Bronchial epithelial cell (primary cell): ENCODE results near the gene C6orf120. TPM values are rescaled to one million over a fixed set of nuclear protein-coding genes. Genes with fewer than 3 reads are reported as not detected.

Experiments
- DNase-seq: peaks from one replicate; pipeline ENCODE4 v3.0.0-alpha.2; 2010; ENCODE audit warnings: low read depth
- FAIRE-seq: peaks from 2 replicates; lab custom pipeline; 2011; peaks lifted over from hg19 to GRCh38; lab: Jason Lieb, UNC
- H3K27me3 ChIP-seq: 2 replicates; pipeline ENCODE4 v1.5.1; 2011; ENCODE audit warnings: low read length; ENCODE audit not compliant: control insufficient read depth, insufficient read depth
- H3K36me3 ChIP-seq: 2 replicates; pipeline ENCODE4 v1.5.1; 2011; ENCODE audit warnings: low read length; ENCODE audit not compliant: control insufficient read depth, insufficient read depth
- H3K4me3 ChIP-seq: 2 replicates; pipeline ENCODE4 v1.5.1; 2011; ENCODE audit warnings: mild to moderate bottlenecking, low read depth, low read length, control low read depth
- total RNA-seq: library from RNA; depleted of rRNA; stranded (reverse); fragments of >200 nt; gene quantifications from 2 replicates; pipeline ENCODE4 v1.2.1, GENCODE V29; 2014
- TF ChIP-seq, protein P1 (sequence below): IDR thresholded peaks from 2 replicates; pipeline ENCODE4 v1.5.1; 2011; ENCODE audit warnings: mild to moderate bottlenecking, moderate library complexity, low read length, control low read depth, inconsistent platforms; ENCODE audit not compliant: insufficient read depth, severe bottlenecking

The C6orf120 gene
- total RNA-seq, 1 donor from 2014 or later, result 17.6 TPM

DNA sequence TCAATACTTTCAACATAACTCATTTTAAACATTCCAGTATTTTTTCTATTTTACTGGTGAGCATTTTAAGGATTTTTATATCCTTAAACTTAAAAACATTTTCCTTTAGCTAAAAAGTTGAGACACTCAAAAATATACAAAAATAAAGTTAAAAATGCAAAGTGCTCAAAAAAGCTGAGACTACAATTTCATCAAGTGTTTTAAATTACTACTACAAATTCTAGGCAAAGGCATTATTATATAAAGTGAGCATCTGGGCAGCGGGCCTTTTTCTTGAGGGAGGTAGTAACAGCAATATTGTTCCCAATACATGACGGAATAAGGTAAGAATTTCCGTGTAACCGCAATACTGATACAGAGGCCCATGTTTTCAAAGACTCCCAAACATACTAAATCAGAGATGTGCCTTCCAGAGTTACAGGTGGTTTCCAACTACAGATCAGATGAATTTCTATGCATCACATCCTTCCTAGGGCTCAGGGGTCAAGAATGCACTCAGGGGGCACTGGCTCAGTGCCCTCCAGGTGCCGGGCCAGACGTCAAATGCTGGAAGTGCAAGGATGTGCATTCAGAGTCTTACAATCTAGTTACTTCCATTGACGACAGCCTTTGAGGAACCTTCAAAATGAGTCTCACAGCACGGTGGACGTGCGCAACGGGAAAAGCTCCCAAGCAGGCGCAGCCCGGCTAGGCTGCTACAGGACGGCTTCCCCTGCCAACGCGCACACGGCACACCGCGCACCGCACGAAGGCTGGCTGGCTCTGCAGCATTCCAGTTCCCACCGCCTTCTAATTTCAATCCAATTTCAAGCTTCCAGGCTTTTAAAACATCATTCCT lies 20.7 kb downstream of the C6orf120 start:
- H3K36me3 ChIP-seq, result no peaks in the 10 kb centered on the region
- DNase-seq, result peak; percentile 82
- H3K27me3 ChIP-seq, result no peaks in the 10 kb centered on the region
- H3K4me3 ChIP-seq, result peak overlapping the region; percentile 64
- TF ChIP-seq, protein P1, sequence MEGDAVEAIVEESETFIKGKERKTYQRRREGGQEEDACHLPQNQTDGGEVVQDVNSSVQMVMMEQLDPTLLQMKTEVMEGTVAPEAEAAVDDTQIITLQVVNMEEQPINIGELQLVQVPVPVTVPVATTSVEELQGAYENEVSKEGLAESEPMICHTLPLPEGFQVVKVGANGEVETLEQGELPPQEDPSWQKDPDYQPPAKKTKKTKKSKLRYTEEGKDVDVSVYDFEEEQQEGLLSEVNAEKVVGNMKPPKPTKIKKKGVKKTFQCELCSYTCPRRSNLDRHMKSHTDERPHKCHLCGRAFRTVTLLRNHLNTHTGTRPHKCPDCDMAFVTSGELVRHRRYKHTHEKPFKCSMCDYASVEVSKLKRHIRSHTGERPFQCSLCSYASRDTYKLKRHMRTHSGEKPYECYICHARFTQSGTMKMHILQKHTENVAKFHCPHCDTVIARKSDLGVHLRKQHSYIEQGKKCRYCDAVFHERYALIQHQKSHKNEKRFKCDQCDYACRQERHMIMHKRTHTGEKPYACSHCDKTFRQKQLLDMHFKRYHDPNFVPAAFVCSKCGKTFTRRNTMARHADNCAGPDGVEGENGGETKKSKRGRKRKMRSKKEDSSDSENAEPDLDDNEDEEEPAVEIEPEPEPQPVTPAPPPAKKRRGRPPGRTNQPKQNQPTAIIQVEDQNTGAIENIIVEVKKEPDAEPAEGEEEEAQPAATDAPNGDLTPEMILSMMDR, result no peak
- FAIRE-seq, result no peak

DNA sequence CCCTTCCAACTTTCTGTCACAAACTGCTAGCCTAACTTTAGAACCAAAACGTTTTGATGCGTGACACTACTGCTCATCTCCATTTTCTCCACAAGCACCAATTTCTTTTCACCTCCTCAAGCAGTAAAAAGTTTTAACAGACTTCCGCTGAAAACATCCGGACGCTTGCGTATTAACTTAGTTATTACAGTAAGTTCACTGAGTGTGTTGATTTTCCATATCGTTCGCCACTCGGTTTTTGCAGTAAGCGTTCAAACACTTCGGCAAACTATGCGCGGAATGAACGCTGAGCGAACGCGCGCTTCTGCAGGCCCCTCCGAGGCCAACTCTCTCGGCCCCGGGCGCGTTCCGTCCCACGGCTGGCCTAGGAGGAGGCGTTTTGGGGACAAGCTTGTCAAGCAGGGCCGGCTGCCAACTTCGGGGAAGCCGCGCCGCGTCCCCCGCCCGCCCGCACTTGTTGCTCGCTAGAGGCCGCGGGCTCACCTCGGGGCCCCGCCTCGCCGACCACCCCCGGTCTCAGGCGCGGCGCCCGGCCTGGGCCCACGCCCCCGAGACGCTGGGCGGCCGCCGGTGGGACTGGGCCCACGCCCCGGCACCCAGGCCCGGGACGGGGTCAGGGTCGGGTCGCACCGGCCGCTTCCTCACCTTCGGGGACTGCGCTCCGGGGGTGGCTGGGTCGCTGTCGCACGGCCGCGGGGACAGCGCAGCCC lies 21.4 kb downstream of the C6orf120 start:
- no peak for FAIRE-seq
- no peaks in the 10 kb centered on the region for H3K27me3 ChIP-seq

DNA sequence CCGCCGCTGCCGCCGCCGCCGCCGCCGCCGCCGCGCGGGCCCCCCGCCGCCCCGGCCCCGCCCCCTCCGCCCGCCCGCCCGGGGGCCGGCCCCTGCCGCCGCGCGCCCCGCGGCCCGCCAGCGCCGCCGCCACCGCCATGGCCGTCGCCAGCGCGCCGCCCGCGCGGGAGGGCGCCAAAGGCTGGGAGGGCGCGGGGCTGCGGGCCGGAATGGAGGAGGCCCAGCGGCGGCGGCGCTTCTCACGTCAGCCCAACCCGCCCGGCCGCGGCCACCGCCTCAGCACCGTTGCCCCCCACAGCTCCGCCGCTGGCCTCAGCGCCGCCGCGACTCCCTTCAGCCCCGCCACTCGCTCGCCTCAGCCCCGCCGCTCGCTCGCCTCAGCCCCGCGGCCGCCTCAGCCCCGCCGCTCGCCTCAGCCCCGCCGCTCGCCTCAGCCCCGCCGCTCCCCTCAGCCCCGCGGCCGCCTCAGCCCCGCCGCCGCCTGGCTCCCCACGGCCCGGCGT lies 22.1 kb downstream of the C6orf120 start:
- FAIRE-seq (no peak), DNase-seq (no peak)
- H3K27me3 ChIP-seq, result no peaks in the 10 kb centered on the region
- H3K36me3 ChIP-seq, result no peaks in the 10 kb centered on the region
- H3K4me3 ChIP-seq, result peak overlapping the region; percentile 57
- TF ChIP-seq, protein P1, result no peak

More for the DNA sequence above, 21.4 kb downstream of the C6orf120 start:
- TF ChIP-seq, protein P1, result no peak
- H3K36me3 ChIP-seq, result no peaks in the 10 kb centered on the region
- peak; percentile 39 for DNase-seq
- H3K4me3 ChIP-seq, result peak overlapping the region; percentile 64

DNA sequence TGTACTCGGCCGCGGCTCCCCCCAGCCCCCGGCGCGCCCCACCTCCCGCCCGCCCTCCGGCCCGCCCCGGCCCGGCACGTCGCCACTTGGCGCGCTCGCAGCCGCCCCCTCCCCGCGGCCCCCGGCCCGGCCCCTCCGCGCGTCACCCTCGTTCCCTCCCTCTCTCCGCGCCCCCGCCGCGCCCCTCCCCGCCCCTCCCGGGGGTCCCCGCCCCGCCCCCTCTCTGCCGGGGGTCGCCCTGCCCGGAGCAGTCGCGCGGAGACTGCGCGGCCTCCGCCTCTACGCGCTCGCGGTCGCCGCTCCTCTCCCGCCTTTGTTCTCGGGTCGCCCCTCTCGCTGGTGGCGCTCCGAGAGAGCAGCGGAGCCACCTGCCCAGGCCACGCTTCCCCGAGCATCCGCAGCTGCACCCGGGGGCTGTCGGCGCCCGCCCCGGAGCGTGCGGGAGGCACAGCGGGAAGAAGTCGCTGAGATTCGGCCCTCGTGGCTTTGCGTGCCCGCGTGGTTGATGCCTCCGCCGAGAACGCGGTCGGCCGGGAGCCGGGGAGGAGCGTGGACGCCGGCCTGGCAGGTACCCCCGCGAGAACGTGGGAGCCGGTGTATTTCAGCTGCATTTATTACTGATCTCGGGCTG lies 22.7 kb downstream of the C6orf120 start, which contains the start of gene PHF10:
Gene PHF10, minus strand, starts transcription at position 7 of the 631 bp plus-strand sequence. CDS start 569 bp downstream, outside the sequence.
- TF ChIP-seq, protein P1, result no peak
- FAIRE-seq, result no peak
- Histone ChIP-seq H3K36me3 (no peaks in the 10 kb centered on the region), H3K4me3 (peak within 1 kb of the TSS; percentile 64), H3K27me3 (no peaks in the 10 kb centered on the region)
- no peak for DNase-seq

DNA sequence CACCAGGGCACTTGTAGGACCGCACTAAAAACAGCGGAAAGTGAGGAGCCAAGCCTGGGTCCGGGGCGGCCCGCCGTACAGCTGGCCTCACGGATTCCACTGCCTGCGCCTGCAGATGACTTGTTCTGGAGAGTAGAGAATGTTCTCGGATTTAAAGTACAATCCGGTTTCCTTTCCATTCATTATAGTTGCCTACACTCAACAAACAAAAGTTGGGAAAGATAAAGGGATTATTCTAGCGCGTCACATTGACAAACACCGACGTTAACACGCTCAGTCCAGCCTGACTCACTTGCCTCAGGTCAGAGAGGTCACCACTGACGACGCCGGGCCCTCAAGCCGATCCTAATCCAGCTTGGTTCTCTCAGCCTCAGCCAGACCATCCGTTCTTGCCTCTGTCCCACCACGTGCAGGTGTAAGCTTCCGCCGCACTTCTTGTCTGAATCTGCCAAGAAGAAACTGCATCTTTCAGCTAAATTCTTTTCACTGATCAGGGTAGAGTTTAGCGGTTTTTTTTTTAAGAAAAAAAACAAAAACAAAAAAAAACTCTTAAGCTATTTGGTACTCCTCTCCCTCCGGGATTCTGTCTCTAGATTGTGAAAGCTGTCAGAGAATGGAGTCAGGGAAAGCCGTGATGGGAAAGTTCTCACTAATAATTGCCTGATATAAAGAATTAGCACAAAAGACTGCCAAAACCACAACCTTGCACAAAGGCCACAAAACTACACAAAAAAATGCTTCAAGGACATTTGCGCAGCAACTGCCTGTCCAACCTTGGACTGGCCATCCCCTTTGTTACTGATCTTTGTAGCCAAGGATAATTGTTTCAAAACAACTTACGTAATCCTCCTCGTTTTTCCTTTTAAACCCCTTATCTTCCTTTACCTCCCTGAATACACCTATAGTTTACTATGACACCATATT lies 23.5 kb downstream of the C6orf120 start:
- H3K36me3 ChIP-seq, result no peaks in the 10 kb centered on the region
- peak overlapping the region; percentile 57 for H3K4me3 ChIP-seq
- TF ChIP-seq, protein P1, result no peak
- FAIRE-seq, result no peak
- H3K27me3 ChIP-seq, result no peaks in the 10 kb centered on the region
- peak; percentile 66 for DNase-seq
